Calu3 (cell line): Measurements from ENCODE around the gene TMC8. TPM values are rescaled to one million over a fixed set of nuclear protein-coding genes. Genes with fewer than 3 reads are reported as not detected.

Source experiments
- BruUV-seq: library from RNA; stranded (reverse); fragments of 400-500 nt; replicated peaks from 2 replicates; lab custom pipeline; 2021; lab: Mats Ljungman, UMichigan
- CTCF ChIA-PET: fragments of 300-600 bp; sonication (Branson Sonifier 250); formaldehyde crosslinking; loops from one replicate; lab custom pipeline; 2022; ENCODE audit warnings: antibody characterized with exemption; lab: Charles Lee
- DNase-seq: peaks from one replicate; pipeline ENCODE4 v3.0.0; 2022
- H3K27ac Mint-ChIP-seq: one replicate; pipeline ENCODE4 v1.8.0; 2022; ENCODE audit warnings: mixed read lengths; ENCODE audit not compliant: unreplicated experiment
- H3K27me3 Mint-ChIP-seq: one replicate; pipeline ENCODE4 v1.8.0; 2022; ENCODE audit warnings: mixed read lengths; ENCODE audit not compliant: unreplicated experiment
- H3K36me3 Mint-ChIP-seq: one replicate; pipeline ENCODE4 v1.8.0; 2022; ENCODE audit warnings: mild to moderate bottlenecking, moderate library complexity, mixed read lengths; ENCODE audit not compliant: insufficient read depth, unreplicated experiment
- H3K4me1 Mint-ChIP-seq: one replicate; pipeline ENCODE4 v1.8.0; 2022; ENCODE audit warnings: mild to moderate bottlenecking, low read depth, mixed read lengths; ENCODE audit not compliant: unreplicated experiment
- H3K4me3 Mint-ChIP-seq: one replicate; pipeline ENCODE4 v1.8.0; 2022; ENCODE audit warnings: mild to moderate bottlenecking, low read depth, moderate library complexity, mixed read lengths; ENCODE audit not compliant: unreplicated experiment
- H3K9me3 Mint-ChIP-seq: one replicate; pipeline ENCODE4 v1.8.0; 2022; ENCODE audit warnings: low read depth, mixed read lengths; ENCODE audit not compliant: unreplicated experiment
- intact Hi-C: fragments of 100-400 bp; cut with micrococcal nuclease; formaldehyde crosslinking; loops from one replicate; pipeline ENCODE4 v1.10.0; 2022; ENCODE audit not compliant: unreplicated experiment
- total RNA-seq: library from RNA; stranded (reverse); gene quantifications from 2 replicates; pipeline ENCODE4 v1.2.3, GENCODE V29; 2022
- TF ChIP-seq, protein P1 (sequence below): fragments of 200-600 bp; IDR thresholded peaks from one replicate; pipeline ENCODE4 v1.8.0; 2022; ENCODE audit warnings: antibody characterized with exemption; ENCODE audit not compliant: unreplicated experiment

The TMC8 gene
- total RNA-seq, 1 experiment from 2014 or later: 1.1 TPM

DNA sequence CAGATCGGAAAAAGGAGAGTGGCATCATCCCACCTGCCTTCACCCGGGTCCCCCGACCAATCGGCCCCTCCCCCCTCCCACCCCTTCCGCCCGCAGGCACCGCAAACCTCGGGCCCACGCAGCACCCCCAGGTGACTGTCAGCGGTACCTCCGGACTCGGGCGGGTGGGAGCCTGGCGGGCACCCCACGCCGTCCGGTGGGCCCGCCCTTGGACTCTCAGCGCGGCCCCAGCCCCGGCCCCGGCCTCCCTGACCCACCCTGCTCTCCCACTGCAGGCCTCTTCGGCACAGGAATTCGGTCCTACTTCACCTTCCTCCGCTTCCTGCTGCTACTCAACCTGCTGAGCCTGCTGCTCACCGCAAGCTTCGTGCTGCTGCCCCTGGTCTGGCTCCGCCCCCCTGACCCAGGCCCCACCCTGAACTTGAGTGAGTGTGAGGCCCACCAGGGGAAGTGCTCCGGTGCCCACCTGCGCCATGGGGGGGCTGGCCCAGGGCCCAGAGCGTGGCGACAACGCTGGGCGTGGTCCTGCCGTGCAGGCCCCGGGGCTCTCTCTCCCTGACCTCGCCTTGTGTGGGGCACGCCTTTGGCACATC is 1.6 kb downstream of the TMC8 start:
- BruUV-seq: no TSS peak
- DNase-seq: peak; percentile 72
- H3K9me3 Mint-ChIP-seq: no peaks in the 10 kb centered on the region
- peaks cover 44% of the 10 kb centered on the region for H3K4me1 Mint-ChIP-seq
- CTCF ChIA-PET: interaction anchor here (0.7 to 1.3 kb wide), 3 partner anchors 13 to 50 kb away, joined by 3 read pairs; partner anchors contain the start of gene SYNGR2
- H3K27me3 Mint-ChIP-seq: no peaks in the 10 kb centered on the region
- H3K4me3 Mint-ChIP-seq: peak overlapping the region; percentile 68
- intact Hi-C loops: no loop called here
- H3K27ac Mint-ChIP-seq: no peak overlapping the region
- TF ChIP-seq, protein P1, sequence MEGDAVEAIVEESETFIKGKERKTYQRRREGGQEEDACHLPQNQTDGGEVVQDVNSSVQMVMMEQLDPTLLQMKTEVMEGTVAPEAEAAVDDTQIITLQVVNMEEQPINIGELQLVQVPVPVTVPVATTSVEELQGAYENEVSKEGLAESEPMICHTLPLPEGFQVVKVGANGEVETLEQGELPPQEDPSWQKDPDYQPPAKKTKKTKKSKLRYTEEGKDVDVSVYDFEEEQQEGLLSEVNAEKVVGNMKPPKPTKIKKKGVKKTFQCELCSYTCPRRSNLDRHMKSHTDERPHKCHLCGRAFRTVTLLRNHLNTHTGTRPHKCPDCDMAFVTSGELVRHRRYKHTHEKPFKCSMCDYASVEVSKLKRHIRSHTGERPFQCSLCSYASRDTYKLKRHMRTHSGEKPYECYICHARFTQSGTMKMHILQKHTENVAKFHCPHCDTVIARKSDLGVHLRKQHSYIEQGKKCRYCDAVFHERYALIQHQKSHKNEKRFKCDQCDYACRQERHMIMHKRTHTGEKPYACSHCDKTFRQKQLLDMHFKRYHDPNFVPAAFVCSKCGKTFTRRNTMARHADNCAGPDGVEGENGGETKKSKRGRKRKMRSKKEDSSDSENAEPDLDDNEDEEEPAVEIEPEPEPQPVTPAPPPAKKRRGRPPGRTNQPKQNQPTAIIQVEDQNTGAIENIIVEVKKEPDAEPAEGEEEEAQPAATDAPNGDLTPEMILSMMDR: no peak
- peaks cover 44% of the 10 kb centered on the region for H3K36me3 Mint-ChIP-seq

DNA sequence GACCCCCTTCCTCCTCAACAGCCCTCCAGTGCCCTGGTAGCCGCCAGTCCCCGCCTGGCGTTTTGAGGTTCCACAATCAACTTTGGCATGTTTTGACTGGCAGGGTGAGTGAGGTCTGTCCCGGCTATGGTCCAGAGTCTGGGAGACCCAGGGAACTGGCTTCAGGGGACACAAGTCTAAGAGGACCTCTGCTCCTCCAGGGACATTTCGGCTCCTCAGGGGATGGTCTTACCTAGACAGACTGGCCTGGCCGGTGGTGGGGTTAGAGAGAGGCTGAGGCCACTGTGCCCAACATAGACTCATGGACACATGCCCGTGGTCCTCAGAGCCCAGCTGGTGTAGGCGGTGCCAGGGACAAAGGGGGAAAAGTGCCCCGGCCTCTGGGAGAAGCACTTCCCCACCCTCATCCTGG is 2.2 kb downstream of the TMC8 start:
- Mint-ChIP-seq H3K9me3 (no peaks in the 10 kb centered on the region), H3K4me1 (peaks cover 50% of the 10 kb centered on the region), H3K4me3 (peak overlapping the region; percentile 68), H3K27ac (no peak overlapping the region), H3K27me3 (no peaks in the 10 kb centered on the region), H3K36me3 (peaks cover 38% of the 10 kb centered on the region)
- intact Hi-C loops: no loop called here
- CTCF ChIA-PET: interaction anchor here (1.0 to 1.3 kb wide), 2 partner anchors 12 to 36 kb away, joined by 3 read pairs; partner anchors contain the start of gene SYNGR2
- BruUV-seq: no TSS peak
- no peak for DNase-seq
- TF ChIP-seq, protein P1: no peak

GRCh38 chr17:78133179-78133951 is 2.8 kb downstream of the TMC8 start:
- BruUV-seq: no TSS peak
- Mint-ChIP-seq H3K4me1 (peaks cover 51% of the 10 kb centered on the region), H3K36me3 (peaks cover 32% of the 10 kb centered on the region), H3K4me3 (no peak overlapping the region), H3K27me3 (no peaks in the 10 kb centered on the region), H3K27ac (no peak overlapping the region), H3K9me3 (no peaks in the 10 kb centered on the region)
- intact Hi-C loops: no loop called here
- DNase-seq: no peak
- TF ChIP-seq, protein P1: no peak
- CTCF ChIA-PET: no interaction called here

DNA sequence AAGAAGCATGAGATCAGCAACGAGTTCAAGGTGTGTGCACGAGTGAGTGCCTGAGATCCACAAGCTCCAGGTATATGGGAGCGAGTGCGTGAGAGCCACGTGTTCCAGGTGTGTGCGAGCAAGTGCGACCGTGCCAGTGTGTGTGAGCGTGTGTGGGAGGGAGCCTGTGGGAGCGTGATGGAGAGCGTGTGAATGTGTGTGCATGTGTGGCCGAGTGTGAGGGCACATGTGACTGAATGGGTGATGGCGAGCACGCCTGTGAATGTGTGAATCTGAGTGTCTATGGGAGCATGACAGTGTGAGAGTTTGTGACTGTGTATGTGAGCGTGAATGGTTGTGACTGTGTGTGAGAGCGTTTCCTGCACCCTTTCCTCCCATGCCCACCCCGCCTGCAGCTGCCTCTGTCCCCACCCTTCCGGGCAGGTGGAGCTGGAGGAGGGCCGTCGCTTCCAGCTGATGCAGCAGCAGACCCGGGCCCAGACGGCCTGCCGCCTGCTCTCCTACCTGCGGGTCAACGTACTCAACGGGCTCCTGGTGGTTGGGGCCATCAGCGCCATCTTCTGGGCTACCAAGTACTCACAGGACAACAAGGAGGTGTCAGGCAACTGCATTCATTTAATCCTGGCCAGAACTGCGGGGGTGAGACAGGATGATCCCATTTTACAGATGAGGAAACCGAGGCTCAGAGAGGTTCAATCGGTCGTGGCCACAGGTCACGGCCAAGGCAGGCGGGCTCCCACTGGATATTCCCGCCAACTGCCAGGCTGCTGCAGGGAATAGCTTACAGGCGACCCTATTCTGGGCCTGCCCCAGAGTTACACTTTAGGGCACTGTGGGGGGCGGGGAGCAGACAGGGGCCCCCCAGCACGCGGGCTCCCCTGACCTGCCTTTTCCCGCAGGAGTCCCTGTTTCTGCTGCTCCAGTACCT is 3.7 kb downstream of the TMC8 start:
- intact Hi-C loops: no loop called here
- BruUV-seq: no TSS peak
- Mint-ChIP-seq H3K4me3 (no peak overlapping the region), H3K27me3 (no peaks in the 10 kb centered on the region), H3K9me3 (no peaks in the 10 kb centered on the region), H3K4me1 (peaks cover 51% of the 10 kb centered on the region), H3K27ac (no peak overlapping the region), H3K36me3 (peaks cover 32% of the 10 kb centered on the region)
- DNase-seq: peak; percentile 62
- CTCF ChIA-PET: interaction anchor here (1.5 kb wide), 2 partner anchors 11 to 35 kb away, joined by 3 to 4 read pairs; no protein-coding TSS in a partner anchor
- TF ChIP-seq, protein P1: peak; percentile 24
